Mesendoderm (in vitro differentiated cells): ENCODE measurements around the gene AGA.

Experiments
- DNase-seq: peaks from one replicate; pipeline ENCODE4 v3.0.0; 2013
- H2AK5ac ChIP-seq: 2 replicates; pipeline ENCODE4 v1.6.1; 2013; ENCODE audit warnings: low read length, inconsistent platforms
- H2BK120ac ChIP-seq: 2 replicates; pipeline ENCODE4 v1.6.1; 2013; ENCODE audit warnings: low read depth, mild to moderate bottlenecking, low read length, moderate library complexity, mixed read lengths
- H2BK15ac ChIP-seq: replicated peaks from 2 replicates; pipeline ENCODE4 v1.6.1; 2013; ENCODE audit warnings: low read depth, mild to moderate bottlenecking, moderate library complexity
- H2BK5ac ChIP-seq: 2 replicates; pipeline ENCODE4 v1.6.1; 2013; ENCODE audit warnings: low read length, inconsistent platforms
- H3K18ac ChIP-seq: 2 replicates; pipeline ENCODE4 v1.6.1; 2013; ENCODE audit warnings: mild to moderate bottlenecking, low read length, mixed read lengths
- H3K23ac ChIP-seq: one replicate; pipeline ENCODE4 v1.6.1; 2013; ENCODE audit warnings: low read length
- H3K27ac ChIP-seq: 2 replicates; pipeline ENCODE4 v1.5.1; 2013; ENCODE audit warnings: low read depth, mild to moderate bottlenecking, inconsistent platforms, low read length, moderate library complexity
- H3K27me3 ChIP-seq: 2 replicates; pipeline ENCODE4 v1.6.1; 2013; ENCODE audit warnings: low read length, control low read depth, mild to moderate bottlenecking, inconsistent platforms; ENCODE audit not compliant: insufficient read depth, poor library complexity
- H3K36me3 ChIP-seq: 2 replicates; pipeline ENCODE4 v1.6.1; 2013; ENCODE audit warnings: low read length, inconsistent platforms; ENCODE audit not compliant: control insufficient read depth, insufficient read depth
- H3K4ac ChIP-seq: one replicate; pipeline ENCODE4 v1.6.1; 2013; ENCODE audit warnings: low read depth, mild to moderate bottlenecking, low read length, moderate library complexity
- H3K4me1 ChIP-seq: 2 replicates; pipeline ENCODE4 v1.6.1; 2013; ENCODE audit warnings: low read depth, low read length, inconsistent platforms; ENCODE audit not compliant: control insufficient read depth
- H3K4me2 ChIP-seq: 2 replicates; pipeline ENCODE4 v1.6.1; 2013; ENCODE audit warnings: low read length
- H3K4me3 ChIP-seq: 2 replicates; pipeline ENCODE4 v1.5.1; 2013; ENCODE audit warnings: mild to moderate bottlenecking, low read length
- H3K56ac ChIP-seq: one replicate; pipeline ENCODE4 v1.6.1; 2013; ENCODE audit warnings: low read length
- H3K79me1 ChIP-seq: 2 replicates; pipeline ENCODE4 v1.6.1; 2013; ENCODE audit warnings: low read length, inconsistent platforms
- H3K79me2 ChIP-seq: 2 replicates; pipeline ENCODE4 v1.6.1; 2013; ENCODE audit warnings: mild to moderate bottlenecking, low read length; ENCODE audit not compliant: control insufficient read depth, insufficient read depth
- H3K9ac ChIP-seq: 2 replicates; pipeline ENCODE4 v1.6.1; 2013; ENCODE audit warnings: low read length, inconsistent platforms
- H4K5ac ChIP-seq: one replicate; pipeline ENCODE4 v1.6.1; 2013; ENCODE audit warnings: low read length
- H4K8ac ChIP-seq: one replicate; pipeline ENCODE4 v1.6.1; 2013; ENCODE audit warnings: low read depth, mild to moderate bottlenecking, control low read depth, low read length, moderate library complexity
- WGBS: extraction: QIAGEN DNeasy Blood & Tissue Kit; methylation state at CpG from one replicate; pipeline ENCODE4 v1.1.7; 2013; ENCODE audit warnings: low lambda C conversion rate, missing lambda C conversion rate; ENCODE audit not compliant: insufficient coverage; ENCODE audit errors: extremely low coverage; 5-methylcytosine and 5-hydroxymethylcytosine counted together

AGA gene

GRCh38 chr4:177408023-177408422, 34.2 kb downstream of the AGA start:
- no peaks in the 10 kb centered on the region for H3K4me1 ChIP-seq

GRCh38 chr4:177405508-177405907, 36.7 kb downstream of the AGA start:
- no peaks in the 10 kb centered on the region for H3K79me1 ChIP-seq
- H3K4me1 ChIP-seq: no peaks in the 10 kb centered on the region
- no peak overlapping the region for H3K9ac ChIP-seq
- no peak overlapping the region for H3K4ac ChIP-seq
- H2AK5ac ChIP-seq: no peak overlapping the region
- no peak overlapping the region for H3K23ac ChIP-seq
- no peak overlapping the region for H3K56ac ChIP-seq
- no peak overlapping the region for H3K27ac ChIP-seq
- H3K79me2 ChIP-seq: no peaks in the 10 kb centered on the region
- DNase-seq: no peak
- H3K4me2 ChIP-seq: no peak overlapping the region
- no peak overlapping the region for H2BK5ac ChIP-seq
- no CpG with 5 or more reads among the region's 2 CpGs for WGBS
- H2BK120ac ChIP-seq: no peak overlapping the region
- H3K36me3 ChIP-seq: no peaks in the 10 kb centered on the region
- no peak overlapping the region for H4K5ac ChIP-seq
- no peak overlapping the region for H2BK15ac ChIP-seq
- H3K4me3 ChIP-seq: no peak overlapping the region
- no peak overlapping the region for H3K18ac ChIP-seq
- no peak overlapping the region for H4K8ac ChIP-seq
- no peaks in the 10 kb centered on the region for H3K27me3 ChIP-seq

More at GRCh38 chr4:177408023-177408422, 34.2 kb downstream of the AGA start:
- H3K18ac ChIP-seq: no peak overlapping the region
- H4K5ac ChIP-seq: no peak overlapping the region
- H2BK15ac ChIP-seq: no peak overlapping the region
- H3K27me3 ChIP-seq: no peaks in the 10 kb centered on the region
- H3K4ac ChIP-seq: no peak overlapping the region
- no peaks in the 10 kb centered on the region for H3K79me2 ChIP-seq
- H3K9ac ChIP-seq: no peak overlapping the region
- H4K8ac ChIP-seq: no peak overlapping the region
- no peaks in the 10 kb centered on the region for H3K36me3 ChIP-seq
- WGBS: no CpG with 5 or more reads among the region's 25 CpGs
- no peak for DNase-seq
- no peak overlapping the region for H3K23ac ChIP-seq
- H2BK5ac ChIP-seq: no peak overlapping the region
- no peak overlapping the region for H2AK5ac ChIP-seq
- H3K4me2 ChIP-seq: no peak overlapping the region
- no peak overlapping the region for H3K56ac ChIP-seq
- H3K4me3 ChIP-seq: no peak overlapping the region
- H3K27ac ChIP-seq: no peak overlapping the region
- H3K79me1 ChIP-seq: no peaks in the 10 kb centered on the region
- H2BK120ac ChIP-seq: no peak overlapping the region

GRCh38 chr4:177404986-177405385, 37.3 kb downstream of the AGA start:
- no peaks in the 10 kb centered on the region for H3K79me1 ChIP-seq
- no peak overlapping the region for H4K5ac ChIP-seq
- H4K8ac ChIP-seq: no peak overlapping the region
- no peak overlapping the region for H2BK15ac ChIP-seq
- no peak overlapping the region for H2BK120ac ChIP-seq
- no peak overlapping the region for H3K56ac ChIP-seq
- H3K4me1 ChIP-seq: no peaks in the 10 kb centered on the region
- no peak for DNase-seq
- H3K36me3 ChIP-seq: no peaks in the 10 kb centered on the region
- no peak overlapping the region for H3K18ac ChIP-seq
- no peak overlapping the region for H3K23ac ChIP-seq
- WGBS: no CpG with 5 or more reads among the region's 4 CpGs
- no peaks in the 10 kb centered on the region for H3K27me3 ChIP-seq
- no peaks in the 10 kb centered on the region for H3K79me2 ChIP-seq
- H3K4me3 ChIP-seq: no peak overlapping the region
- H3K4ac ChIP-seq: no peak overlapping the region
- no peak overlapping the region for H3K9ac ChIP-seq
- H2BK5ac ChIP-seq: no peak overlapping the region
- H3K27ac ChIP-seq: no peak overlapping the region
- no peak overlapping the region for H3K4me2 ChIP-seq
- no peak overlapping the region for H2AK5ac ChIP-seq

- Histone ChIP-seq H3K4me1 (no peaks in the 10 kb centered on the region), H2BK15ac (no peak overlapping the region)
- no CpG with 5 or more reads among the region's 3 CpGs for WGBS
Measured at GRCh38 chr4:177404342-177404741, 37.9 kb downstream of the AGA start.

GRCh38 chr4:177403746-177404145, 38.5 kb downstream of the AGA start:
- no CpG with 5 or more reads among the region's 6 CpGs for WGBS
- H4K5ac ChIP-seq: no peak overlapping the region

More at GRCh38 chr4:177404342-177404741, 37.9 kb downstream of the AGA start:
- Histone ChIP-seq H3K4me2 (no peak overlapping the region), H3K4me3 (no peak overlapping the region), H3K9ac (no peak overlapping the region), H3K18ac (no peak overlapping the region), H4K5ac (no peak overlapping the region), H4K8ac (no peak overlapping the region), H2BK5ac (no peak overlapping the region), H3K27me3 (no peaks in the 10 kb centered on the region), H3K36me3 (no peaks in the 10 kb centered on the region), H3K27ac (no peak overlapping the region), H3K56ac (no peak overlapping the region), H3K79me2 (no peaks in the 10 kb centered on the region), H2BK120ac (no peak overlapping the region), H3K23ac (no peak overlapping the region), H2AK5ac (no peak overlapping the region), H3K79me1 (no peaks in the 10 kb centered on the region), H3K4ac (no peak overlapping the region)
- no peak for DNase-seq

GRCh38 chr4:177401658-177402273, 40.5 kb downstream of the AGA start:
- Histone ChIP-seq H3K18ac (no peak overlapping the region), H2BK15ac (no peak overlapping the region), H4K5ac (no peak overlapping the region), H3K4ac (no peak overlapping the region), H3K79me2 (no peaks in the 10 kb centered on the region), H3K4me1 (no peaks in the 10 kb centered on the region), H3K36me3 (no peaks in the 10 kb centered on the region), H2BK120ac (no peak overlapping the region), H3K56ac (no peak overlapping the region), H3K27me3 (no peaks in the 10 kb centered on the region), H3K4me3 (no peak overlapping the region), H2BK5ac (no peak overlapping the region), H4K8ac (no peak overlapping the region), H2AK5ac (no peak overlapping the region), H3K9ac (no peak overlapping the region), H3K27ac (no peak overlapping the region), H3K23ac (no peak overlapping the region), H3K4me2 (no peak overlapping the region), H3K79me1 (no peaks in the 10 kb centered on the region)
- DNase-seq: peak; percentile 44
- WGBS: no CpG with 5 or more reads among the region's 5 CpGs

More at GRCh38 chr4:177403746-177404145, 38.5 kb downstream of the AGA start:
- Histone ChIP-seq H2BK120ac (no peak overlapping the region), H3K18ac (no peak overlapping the region), H2BK15ac (no peak overlapping the region), H3K79me1 (no peaks in the 10 kb centered on the region), H4K8ac (no peak overlapping the region), H3K27me3 (no peaks in the 10 kb centered on the region), H3K4me3 (no peak overlapping the region), H3K27ac (no peak overlapping the region), H3K36me3 (no peaks in the 10 kb centered on the region), H3K9ac (no peak overlapping the region), H3K4ac (no peak overlapping the region), H2AK5ac (no peak overlapping the region), H3K4me1 (no peaks in the 10 kb centered on the region), H3K23ac (no peak overlapping the region), H2BK5ac (no peak overlapping the region), H3K79me2 (no peaks in the 10 kb centered on the region), H3K56ac (no peak overlapping the region), H3K4me2 (no peak overlapping the region)
- DNase-seq: no peak
